Dermis microvascular lymphatic vessel endothelial cell (primary cell): ENCODE data around the gene ROR1. TPM values are rescaled to one million over a fixed set of nuclear protein-coding genes. Genes with fewer than 3 reads are reported as not detected.
A peak's percentile ranks its signal among the peaks of the same experiment; 100 is the strongest.
"Not testable (repeated sequence)": the region's sequence is repeated elsewhere in the genome, so short reads cannot be mapped to it uniquely, and the experiment has no call there.

ENCODE experiments used
- DNase-seq, 2 donors: peaks; one replicate each; pipeline versions ENCODE4 v3.0.0 to v3.0.0-alpha.2; 2010; ENCODE audit warnings: low read depth in 2 of 2
- total RNA-seq: library from RNA; depleted of rRNA; stranded (reverse); fragments of >200 nt; gene quantifications from 2 replicates; pipeline ENCODE4 v1.2.1, GENCODE V29; 2014

Gene ROR1
- total RNA-seq, 1 donor from 2014 or later = 0.26 TPM

DNA sequence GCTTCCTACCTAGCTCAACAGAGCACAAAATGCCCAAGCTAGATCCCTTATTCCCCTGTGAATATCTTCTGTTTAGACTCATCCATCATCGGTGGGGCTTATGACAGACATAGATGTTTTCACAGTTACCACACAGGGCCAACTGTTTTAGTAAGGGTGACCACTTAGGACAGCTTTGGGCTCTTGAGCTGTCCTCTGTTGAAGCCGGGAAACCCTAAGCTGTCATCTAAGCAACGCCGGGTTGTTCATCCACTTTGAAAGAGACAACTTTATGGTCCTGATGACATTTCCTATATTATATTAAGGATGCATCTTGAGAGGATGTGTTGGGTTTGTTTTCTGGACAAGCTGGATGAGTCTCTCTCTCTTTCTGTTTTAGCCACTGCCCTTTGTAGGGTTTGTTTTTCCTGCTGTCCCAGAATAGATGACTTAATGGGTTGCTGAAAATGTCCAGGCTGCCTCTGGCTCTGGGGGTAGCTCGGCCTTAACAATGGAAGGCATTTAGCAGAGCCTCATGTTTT is 319.1 kb downstream of the ROR1 start:
- DNase-seq = no peak

DNA sequence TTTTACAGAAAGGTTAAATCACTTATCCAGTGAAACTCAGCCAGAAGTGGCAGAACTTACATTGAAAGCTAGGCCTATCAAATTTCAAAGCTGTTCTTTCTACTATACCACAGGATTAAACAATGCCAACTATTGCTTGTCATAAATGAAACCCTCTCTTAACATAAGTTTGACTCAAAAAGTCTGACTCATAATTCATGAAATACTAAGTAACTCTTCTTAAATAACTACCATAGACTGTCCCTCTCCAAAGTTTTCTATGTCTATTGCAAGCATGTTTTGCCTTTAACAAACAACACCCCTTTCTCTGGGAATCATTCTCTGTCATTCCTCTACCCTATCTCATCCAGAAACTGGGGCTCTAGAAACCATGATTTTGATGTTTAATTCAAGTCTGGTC is 320.1 kb downstream of the ROR1 start:
- no peak for DNase-seq

DNA sequence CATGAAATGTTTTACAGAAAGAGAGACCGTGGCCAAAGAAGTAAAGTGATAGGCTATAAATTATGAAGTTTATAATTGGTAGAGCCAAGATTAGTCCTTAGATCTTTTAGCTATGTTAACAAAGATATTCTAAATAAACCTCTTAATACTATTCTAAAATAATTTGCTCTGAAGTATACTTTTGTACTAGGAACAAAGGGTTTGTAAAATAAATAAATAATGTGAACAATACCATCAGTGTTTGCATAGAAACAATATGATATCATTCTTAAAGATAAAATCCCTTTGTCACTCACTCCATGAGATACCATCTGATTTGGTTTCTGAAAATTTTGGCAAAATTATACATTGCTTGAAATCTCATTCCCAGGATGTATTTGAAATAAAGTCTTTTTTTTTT is 322.0 kb downstream of the ROR1 start:
- DNase-seq = no peak

DNA sequence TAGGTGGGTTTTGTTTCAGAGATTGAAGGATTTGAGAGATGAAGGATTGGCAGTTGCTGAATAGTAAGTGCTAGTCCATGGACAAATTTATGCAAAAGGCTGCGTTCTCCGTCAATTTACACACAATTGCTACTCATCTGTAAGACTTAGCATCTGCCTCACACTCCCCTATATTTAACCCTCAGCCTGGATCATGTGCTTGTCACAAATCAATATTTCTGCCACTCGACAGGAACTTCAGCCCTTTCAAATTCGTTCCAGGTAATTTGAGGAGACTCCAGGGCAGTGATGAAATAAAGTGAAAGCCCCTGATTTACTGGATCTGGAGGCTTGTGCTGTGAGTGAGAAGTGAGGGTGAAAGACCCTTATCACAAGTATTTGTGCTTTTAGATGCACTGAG is 324.0 kb downstream of the ROR1 start:
- no peak for DNase-seq

GRCh38 chr1:64098436-64098835 is 324.6 kb downstream of the ROR1 start:
- DNase-seq = no peak

GRCh38 chr1:64098846-64099582 is 325.2 kb downstream of the ROR1 start:
- peak in 1 of 2 donors; percentile 63 for DNase-seq

GRCh38 chr1:64100791-64101190 is 327.0 kb downstream of the ROR1 start:
- DNase-seq = no peak

- DNase-seq = not testable (repeated sequence)
These were observed 330.8 kb downstream of the ROR1 start for GRCh38 chr1:64104585-64104984.

DNA sequence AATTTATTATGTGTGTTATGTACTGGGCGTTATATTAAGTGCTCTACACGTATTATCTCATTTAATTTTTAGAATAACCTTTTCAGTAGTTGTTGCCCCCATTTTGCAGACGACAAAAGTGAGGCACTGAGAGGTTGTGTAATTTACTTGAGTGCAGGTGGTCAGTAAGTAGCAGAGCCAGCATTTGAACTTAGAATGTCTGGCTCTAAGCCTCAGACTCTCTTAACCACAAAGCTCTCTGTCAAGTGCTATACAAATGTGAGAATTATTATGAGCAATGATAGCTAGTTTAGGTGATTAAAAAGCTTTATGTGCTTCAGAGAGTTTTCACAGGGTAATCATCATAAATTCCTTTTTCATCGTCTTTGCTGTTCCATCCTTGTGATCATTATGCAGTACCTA is 333.3 kb downstream of the ROR1 start:
- DNase-seq = no peak

GRCh38 chr1:64107632-64108031 is 333.8 kb downstream of the ROR1 start:
- no peak for DNase-seq

DNA sequence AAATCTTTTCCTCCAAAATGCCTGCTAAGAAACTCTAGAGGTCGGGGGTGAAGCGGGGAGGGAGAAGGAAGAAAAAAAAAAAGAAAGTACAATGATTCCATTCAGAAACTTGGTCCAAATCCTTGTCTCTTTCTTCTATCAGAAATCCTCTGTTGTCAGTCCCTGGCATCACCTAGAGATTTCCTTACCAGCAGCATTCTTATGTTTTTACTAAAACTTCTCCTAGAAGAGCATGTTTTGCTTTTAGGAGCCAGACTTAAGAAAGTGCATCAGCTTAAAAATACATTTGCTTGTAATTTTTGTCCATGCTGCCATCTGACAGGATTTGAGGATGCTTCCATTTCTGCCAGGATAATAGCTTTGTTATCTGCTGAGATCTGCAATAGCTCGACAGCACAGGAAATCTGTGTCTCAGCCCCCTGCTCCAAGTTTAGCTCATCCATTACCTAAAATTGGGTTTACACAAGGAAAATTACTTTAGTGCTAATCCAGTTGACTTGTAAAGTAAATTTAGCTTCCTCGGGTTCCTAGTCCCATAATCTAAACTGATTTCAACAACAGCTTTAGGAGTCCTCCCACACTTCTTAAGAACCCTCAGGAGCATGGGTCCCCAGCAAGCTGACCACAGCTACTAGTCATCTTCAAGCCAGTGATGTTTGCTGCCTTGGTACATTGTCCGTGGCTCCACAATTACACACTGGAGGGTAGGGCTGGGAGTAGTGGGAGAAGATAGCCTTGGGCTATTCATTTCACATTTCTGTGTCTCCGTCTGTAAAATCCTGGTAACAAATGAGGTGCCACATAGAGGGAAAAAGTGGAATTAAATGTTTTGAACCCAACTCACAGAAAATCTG is 337.3 kb downstream of the ROR1 start:
- DNase-seq = no peak

- DNase-seq = no peak
These were observed 338.0 kb downstream of the ROR1 start for GRCh38 chr1:64111787-64112186.

DNA sequence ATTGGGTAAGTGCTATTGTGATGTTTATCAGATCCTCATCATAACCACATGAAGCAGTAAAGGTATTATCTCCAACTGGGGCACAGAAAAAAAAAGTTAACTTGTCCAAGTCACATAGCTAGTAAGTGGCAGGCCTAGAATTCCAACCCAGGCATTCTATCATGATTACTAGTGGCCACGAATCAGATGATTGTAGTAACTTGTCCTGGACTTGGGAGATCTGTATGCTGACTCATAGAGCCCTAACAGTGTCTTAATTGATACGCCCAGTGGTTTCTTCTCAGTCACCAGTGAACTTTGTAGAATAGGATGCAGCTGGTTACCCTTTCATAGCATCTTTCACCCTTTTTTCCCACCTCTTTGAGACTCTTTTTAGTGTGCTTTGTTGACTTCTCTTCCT is 338.5 kb downstream of the ROR1 start:
- no peak for DNase-seq

DNA sequence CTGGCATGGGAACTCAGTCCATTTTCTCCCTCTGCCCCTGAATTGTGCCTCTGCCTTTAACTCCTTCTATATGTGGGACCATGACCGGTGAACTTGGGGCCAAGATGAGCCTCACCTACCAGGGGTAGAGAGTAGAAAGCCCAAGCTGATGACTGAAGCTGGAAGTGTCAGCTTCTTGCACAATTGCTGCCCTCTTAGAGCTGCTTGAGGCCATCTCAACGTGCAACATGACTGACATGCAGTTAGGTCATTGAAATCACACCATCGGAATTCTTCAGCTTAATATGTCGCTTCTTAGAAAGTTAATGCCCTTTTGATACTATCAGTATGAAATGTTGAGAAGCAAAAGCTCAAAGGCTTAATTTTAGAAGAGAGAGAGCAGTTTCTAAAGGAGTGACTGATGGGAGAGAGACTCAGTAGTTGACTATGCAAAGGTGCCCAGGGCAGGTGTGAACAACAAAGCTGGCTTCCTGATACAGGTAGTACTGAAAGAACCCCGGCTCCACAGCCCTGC is 340.3 kb downstream of the ROR1 start:
- no peak for DNase-seq

DNA sequence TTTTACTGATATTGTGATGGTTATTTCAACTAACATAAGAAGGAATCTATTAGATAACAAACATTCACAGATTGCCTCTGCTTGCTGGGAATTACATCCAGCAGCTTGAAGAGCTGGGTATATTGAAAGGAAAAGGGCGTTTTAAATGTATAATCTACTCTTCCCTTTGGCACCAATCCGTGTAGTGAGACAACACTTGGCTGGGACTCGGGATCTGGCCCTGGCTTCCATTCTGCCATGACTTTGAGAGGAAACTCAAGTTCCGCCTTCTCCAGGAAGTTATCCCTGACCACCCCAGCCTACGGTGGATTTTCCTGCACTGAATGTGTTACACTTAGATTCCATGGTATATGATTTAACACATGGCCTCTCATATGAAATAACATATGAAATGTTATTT is 342.7 kb downstream of the ROR1 start:
- peak in 1 of 2 donors; percentile 14 for DNase-seq

- DNase-seq = no peak
These were observed 343.7 kb downstream of the ROR1 start for GRCh38 chr1:64117492-64117891.

- DNase-seq = no peak
These were observed 348.1 kb downstream of the ROR1 start for GRCh38 chr1:64121766-64122385.

DNA sequence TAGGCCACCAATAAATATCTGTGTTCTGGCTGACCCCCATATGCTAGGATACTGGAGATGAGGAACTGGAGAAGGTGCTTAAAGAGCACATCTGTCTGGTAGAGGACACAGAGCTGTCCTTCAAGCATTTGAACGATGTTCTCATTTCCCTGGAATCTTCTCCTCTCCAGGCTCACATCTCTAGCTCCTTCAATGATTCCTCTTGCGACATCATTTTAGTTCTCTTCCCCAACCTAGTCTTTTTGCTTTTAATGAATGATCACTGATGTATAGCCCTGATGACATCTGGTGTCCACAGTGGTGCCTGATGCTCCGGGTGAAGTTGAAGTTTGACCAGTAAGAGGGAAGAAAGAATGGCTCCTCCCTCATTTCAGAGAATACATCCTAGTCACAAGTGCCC is 348.8 kb downstream of the ROR1 start:
- no peak for DNase-seq

- DNase-seq = no peak
These were observed 351.1 kb downstream of the ROR1 start for GRCh38 chr1:64124704-64125440.

- DNase-seq = no peak
These were observed 352.8 kb downstream of the ROR1 start for GRCh38 chr1:64126581-64126980.

DNA sequence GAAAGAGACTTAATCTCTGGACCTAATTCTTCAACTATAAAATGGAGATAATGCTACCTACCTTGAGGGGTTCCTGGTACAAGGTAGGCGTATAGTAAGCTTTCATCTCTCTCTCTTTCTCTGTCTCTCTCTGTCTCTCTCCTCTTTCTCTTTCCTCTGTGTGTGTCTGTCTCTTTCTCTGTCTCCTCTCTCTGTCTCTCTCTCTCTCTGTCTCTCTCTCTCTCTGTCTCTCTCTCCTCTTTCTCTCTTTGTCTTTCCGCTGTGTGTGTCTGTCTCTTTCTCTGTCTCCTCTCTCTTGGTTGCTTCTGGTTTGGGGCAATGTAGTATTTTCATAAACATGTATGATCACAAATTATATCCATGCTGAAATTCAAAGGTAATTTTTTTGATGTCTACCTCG is 353.5 kb downstream of the ROR1 start:
- DNase-seq = no peak
